CD4-positive, alpha-beta memory T cell (primary cell): Measurements from ENCODE around the gene SLC2A10. TPM values are rescaled to one million over a fixed set of nuclear protein-coding genes. Genes with fewer than 3 reads are reported as not detected.

Source experiments
- CTCF ChIA-PET: fragments of 350-600 bp; sonication (Branson Sonifier 250); formaldehyde crosslinking; loops from one replicate; lab custom pipeline; 2021; ENCODE audit warnings: inconsistent platforms; ENCODE audit not compliant: partially characterized antibody; lab: Charles Lee
- POLR2A ChIA-PET: fragments of 350-600 bp; sonication (Branson Sonifier 250); formaldehyde crosslinking; loops from one replicate; lab custom pipeline; 2021; ENCODE audit not compliant: partially characterized antibody; lab: Charles Lee
- DNase-seq, 5 donors: peaks; one replicate each; pipeline versions ENCODE4 v3.0.0 to v3.0.0-alpha.2; 2020 to 2022; ENCODE audit warnings: mixed read lengths in 1 of 5
- H3K27ac ChIP-seq: one replicate; pipeline ENCODE4 v1.7.0; 2013; ENCODE audit warnings: low read depth, low read length
- H3K27me3 ChIP-seq: 2 replicates; pipeline ENCODE4 v1.7.0; 2013; ENCODE audit warnings: mild to moderate bottlenecking, low read length, moderate library complexity; ENCODE audit not compliant: insufficient read depth
- H3K36me3 ChIP-seq: 2 replicates; pipeline ENCODE4 v1.7.0; 2013; ENCODE audit warnings: mild to moderate bottlenecking, low read length, moderate library complexity; ENCODE audit not compliant: insufficient read depth
- H3K4me1 ChIP-seq: 2 replicates; pipeline ENCODE4 v1.7.0; 2013; ENCODE audit warnings: mild to moderate bottlenecking, low read length, moderate library complexity; ENCODE audit not compliant: insufficient read depth
- H3K4me3 ChIP-seq, 2 donors: one replicate each; pipeline ENCODE4 v1.7.0; 2013; ENCODE audit warnings: low read length in 2 of 2, mild to moderate bottlenecking in 1 of 2
- H3K9me3 ChIP-seq, 2 donors: one replicate each; pipeline ENCODE4 v1.7.0; 2013; ENCODE audit warnings: low read length in 2 of 2, control low read depth in 1 of 2; ENCODE audit not compliant: control insufficient read depth in 1 of 2
- H3K27ac Mint-ChIP-seq, 7 donors: one replicate each; pipeline ENCODE4 v1.8.0; 2020 to 2021; ENCODE audit warnings: mixed read lengths in 7 of 7, mild to moderate bottlenecking in 6 of 7, inconsistent platforms in 3 of 7, moderate library complexity in 3 of 7
- H3K27me3 Mint-ChIP-seq, 2 donors: one replicate each; pipeline ENCODE4 v1.8.0; 2020 to 2021; ENCODE audit warnings: mixed read lengths in 2 of 2
- H3K36me3 Mint-ChIP-seq, 2 donors: one replicate each; pipeline ENCODE4 v1.8.0; 2020 to 2021; ENCODE audit warnings: mixed read lengths in 2 of 2, inconsistent platforms in 1 of 2, mild to moderate bottlenecking in 1 of 2
- H3K4me1 Mint-ChIP-seq, 4 donors: one replicate each; pipeline ENCODE4 v1.8.0; 2020 to 2021; ENCODE audit warnings: mixed read lengths in 4 of 4, mild to moderate bottlenecking in 1 of 4
- H3K4me3 Mint-ChIP-seq, 8 donors: one replicate each; pipeline ENCODE4 v1.8.0; 2020 to 2021; ENCODE audit warnings: mixed read lengths in 8 of 8, mild to moderate bottlenecking in 7 of 8, moderate library complexity in 6 of 8, inconsistent platforms in 3 of 8
- H3K9me3 Mint-ChIP-seq, 8 donors: one replicate each; pipeline ENCODE4 v1.8.0; 2020 to 2021; ENCODE audit warnings: mixed read lengths in 8 of 8, mild to moderate bottlenecking in 5 of 8, inconsistent platforms in 3 of 8, moderate library complexity in 1 of 8
- intact Hi-C: fragments of 100-400 bp; cut with micrococcal nuclease; formaldehyde crosslinking; loops from one replicate; pipeline ENCODE4 v1.15.1; 2023
- polyA plus RNA-seq, 2 donors: library from polyadenylated mRNA; unstranded; fragments of 300-500 nt; fragmentation: Illumina TruSeq; gene quantifications; one replicate each; pipeline ENCODE4 v1.2.3, GENCODE V29; 2021
- total RNA-seq, 2 experiments: library from RNA; stranded (reverse); gene quantifications; one replicate each; pipeline ENCODE4 v1.2.3, GENCODE V29; 2021

Gene SLC2A10
- total and polyA plus RNA-seq, 4 experiments from 2014 or later, result not detected

GRCh38 chr20:46735436-46735835, 26.0 kb downstream of the SLC2A10 start:
- no peaks in the 10 kb centered on the region for H3K4me1 Mint-ChIP-seq

GRCh38 chr20:46739431-46740213, 30.2 kb downstream of the SLC2A10 start:
- no peak overlapping the region for H3K4me3 Mint-ChIP-seq
- peaks cover 18 to 37% of the 10 kb centered on the region in 2 donors for H3K27me3 Mint-ChIP-seq
- no peaks in the 10 kb centered on the region for H3K4me1 Mint-ChIP-seq
- H3K9me3 ChIP-seq, result no peaks in the 10 kb centered on the region
- ChIA-PET CTCF (interaction anchor here (0.9 to 2.1 kb wide), 2 partner anchors 12 to 14 kb away, joined by 3 to 10 read pairs; no protein-coding TSS in a partner anchor), POLR2A (no interaction called here)
- H3K27ac Mint-ChIP-seq, result no peak overlapping the region
- intact Hi-C loops, result no loop called here
- no peak for DNase-seq
- no peaks in the 10 kb centered on the region for H3K36me3 Mint-ChIP-seq
- no peak overlapping the region for H3K27ac ChIP-seq
- H3K36me3 ChIP-seq, result no peaks in the 10 kb centered on the region
- no peak overlapping the region for H3K4me3 ChIP-seq
- peaks cover 0 to 3% (median 0%) of the 10 kb centered on the region in 8 donors for H3K9me3 Mint-ChIP-seq
- no peaks in the 10 kb centered on the region for H3K4me1 ChIP-seq
- H3K27me3 ChIP-seq, result peaks cover 5% of the 10 kb centered on the region

More at GRCh38 chr20:46735436-46735835, 26.0 kb downstream of the SLC2A10 start:
- Histone ChIP-seq H3K27ac (no peak overlapping the region), H3K9me3 (no peaks in the 10 kb centered on the region), H3K36me3 (no peaks in the 10 kb centered on the region), H3K27me3 (no peaks in the 10 kb centered on the region), H3K4me1 (no peaks in the 10 kb centered on the region), H3K4me3 (no peak overlapping the region)
- intact Hi-C loops, result no loop called here
- H3K9me3 Mint-ChIP-seq, result peaks cover 0 to 2% (median 0%) of the 10 kb centered on the region in 8 donors
- no peak overlapping the region for H3K27ac Mint-ChIP-seq
- CTCF ChIA-PET, result no interaction called here
- peaks cover 8 to 23% of the 10 kb centered on the region in 2 donors for H3K27me3 Mint-ChIP-seq
- H3K36me3 Mint-ChIP-seq, result no peaks in the 10 kb centered on the region
- H3K4me3 Mint-ChIP-seq, result no peak overlapping the region
- DNase-seq, result no peak
- POLR2A ChIA-PET, result no interaction called here

DNA sequence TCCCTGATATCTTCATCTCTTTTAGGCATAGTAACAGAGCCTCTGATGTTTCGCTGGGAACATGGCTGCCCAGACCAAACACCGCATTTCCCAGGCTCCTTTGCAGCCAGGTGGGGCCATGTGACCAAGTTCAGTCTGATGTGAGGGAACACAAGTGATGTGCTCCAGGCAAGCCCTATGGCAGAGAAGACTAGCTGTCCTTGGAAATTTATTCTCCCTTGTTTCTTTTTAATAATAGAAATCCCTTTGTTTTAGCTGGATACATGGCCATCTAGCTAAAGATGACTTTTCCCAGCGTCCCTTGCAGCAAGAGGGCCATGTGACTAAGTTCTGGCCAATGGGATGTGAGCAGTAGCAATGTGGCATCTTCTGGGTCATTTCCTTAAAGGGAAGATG, 30.8 kb downstream of the SLC2A10 start:
- H3K36me3 Mint-ChIP-seq, result no peaks in the 10 kb centered on the region
- Histone ChIP-seq H3K27me3 (peaks cover 5% of the 10 kb centered on the region), H3K36me3 (no peaks in the 10 kb centered on the region), H3K27ac (no peak overlapping the region), H3K9me3 (no peaks in the 10 kb centered on the region), H3K4me1 (no peaks in the 10 kb centered on the region), H3K4me3 (no peak overlapping the region)
- H3K4me1 Mint-ChIP-seq, result no peaks in the 10 kb centered on the region
- CTCF ChIA-PET, result interaction anchor here (0.9 to 2.1 kb wide), 2 partner anchors 11 to 13 kb away, joined by 3 to 10 read pairs; no protein-coding TSS in a partner anchor
- H3K4me3 Mint-ChIP-seq, result no peak overlapping the region
- H3K27me3 Mint-ChIP-seq, result peaks cover 19 to 39% of the 10 kb centered on the region in 2 donors
- POLR2A ChIA-PET, result no interaction called here
- no peak overlapping the region for H3K27ac Mint-ChIP-seq
- H3K9me3 Mint-ChIP-seq, result peaks cover 0 to 3% (median 0%) of the 10 kb centered on the region in 8 donors
- DNase-seq, result no peak
- intact Hi-C loops, result no loop called here

DNA sequence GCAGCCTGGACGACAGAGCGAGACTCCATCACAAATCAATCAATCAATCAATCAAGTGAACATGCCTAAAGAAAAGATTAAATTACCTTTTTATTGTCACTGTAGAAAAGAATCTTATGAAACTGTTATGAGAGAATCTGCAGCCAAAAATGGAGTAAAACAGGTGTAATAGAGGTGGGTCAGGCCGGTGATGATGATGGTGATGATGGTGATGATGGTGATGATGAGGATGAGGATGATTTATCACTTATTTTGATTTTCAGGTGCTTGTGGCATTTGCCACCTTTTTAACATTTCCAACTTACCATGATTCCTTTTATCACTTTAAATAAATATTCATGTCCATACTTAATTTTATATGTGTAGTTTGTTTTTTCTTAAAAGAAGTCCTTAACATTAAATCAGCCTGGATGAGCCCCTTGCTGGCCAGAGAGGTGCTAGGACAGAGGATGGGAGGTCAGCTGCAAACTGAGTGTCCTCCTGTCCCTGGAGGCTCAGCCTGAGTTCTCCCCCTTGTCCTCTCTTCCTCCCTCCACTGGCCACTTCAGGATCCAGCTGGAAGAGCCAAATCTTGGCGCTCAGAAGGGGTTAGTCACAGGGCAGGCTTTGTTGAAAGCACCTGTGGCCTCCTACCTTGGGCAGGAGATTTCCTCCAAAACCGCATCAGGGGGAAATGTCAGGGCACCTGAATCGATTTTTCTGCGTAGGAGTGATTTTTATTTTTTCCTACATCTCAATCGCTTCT, 32.6 kb downstream of the SLC2A10 start:
- Histone ChIP-seq H3K4me1 (no peaks in the 10 kb centered on the region), H3K4me3 (no peak overlapping the region), H3K36me3 (no peaks in the 10 kb centered on the region), H3K27me3 (peaks cover 5% of the 10 kb centered on the region), H3K27ac (no peak overlapping the region), H3K9me3 (no peaks in the 10 kb centered on the region)
- no peak overlapping the region for H3K4me3 Mint-ChIP-seq
- POLR2A ChIA-PET, result no interaction called here
- no peak for DNase-seq
- H3K36me3 Mint-ChIP-seq, result no peaks in the 10 kb centered on the region
- peaks cover 0 to 3% (median 0%) of the 10 kb centered on the region in 8 donors for H3K9me3 Mint-ChIP-seq
- intact Hi-C loops, result no loop called here
- H3K27ac Mint-ChIP-seq, result no peak overlapping the region
- CTCF ChIA-PET, result no interaction called here
- no peaks in the 10 kb centered on the region for H3K4me1 Mint-ChIP-seq
- peaks cover 27 to 41% of the 10 kb centered on the region in 2 donors for H3K27me3 Mint-ChIP-seq

DNA sequence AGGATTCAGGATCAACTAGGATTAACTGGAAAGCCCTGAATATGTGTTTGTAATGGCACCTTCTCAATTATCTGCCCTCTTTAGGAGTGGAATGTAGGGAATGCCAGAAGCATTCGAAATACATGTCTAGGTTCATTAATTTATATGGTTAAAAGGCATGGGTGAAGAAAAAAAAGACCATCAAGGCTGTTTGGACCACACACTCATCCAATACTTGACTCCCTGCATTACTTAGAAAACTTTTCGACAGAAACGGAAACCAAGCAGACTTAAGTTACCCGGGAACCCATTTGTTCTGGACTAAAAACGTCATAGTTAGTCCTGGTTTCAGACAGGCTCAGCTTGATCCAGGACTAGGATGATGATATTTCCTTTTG, 33.2 kb downstream of the SLC2A10 start:
- H3K9me3 ChIP-seq, result no peaks in the 10 kb centered on the region
- no peak overlapping the region for H3K27ac Mint-ChIP-seq
- DNase-seq, result no peak
- intact Hi-C loops, result no loop called here
- no peak overlapping the region for H3K4me3 ChIP-seq
- ChIA-PET POLR2A (no interaction called here), CTCF (no interaction called here)
- no peaks in the 10 kb centered on the region for H3K4me1 Mint-ChIP-seq
- H3K4me1 ChIP-seq, result no peaks in the 10 kb centered on the region
- H3K4me3 Mint-ChIP-seq, result no peak overlapping the region
- no peaks in the 10 kb centered on the region for H3K36me3 ChIP-seq
- no peaks in the 10 kb centered on the region for H3K36me3 Mint-ChIP-seq
- peaks cover 27 to 46% of the 10 kb centered on the region in 2 donors for H3K27me3 Mint-ChIP-seq
- peaks cover 5% of the 10 kb centered on the region for H3K27me3 ChIP-seq
- peaks cover 0 to 3% (median 0%) of the 10 kb centered on the region in 8 donors for H3K9me3 Mint-ChIP-seq
- H3K27ac ChIP-seq, result no peak overlapping the region

DNA sequence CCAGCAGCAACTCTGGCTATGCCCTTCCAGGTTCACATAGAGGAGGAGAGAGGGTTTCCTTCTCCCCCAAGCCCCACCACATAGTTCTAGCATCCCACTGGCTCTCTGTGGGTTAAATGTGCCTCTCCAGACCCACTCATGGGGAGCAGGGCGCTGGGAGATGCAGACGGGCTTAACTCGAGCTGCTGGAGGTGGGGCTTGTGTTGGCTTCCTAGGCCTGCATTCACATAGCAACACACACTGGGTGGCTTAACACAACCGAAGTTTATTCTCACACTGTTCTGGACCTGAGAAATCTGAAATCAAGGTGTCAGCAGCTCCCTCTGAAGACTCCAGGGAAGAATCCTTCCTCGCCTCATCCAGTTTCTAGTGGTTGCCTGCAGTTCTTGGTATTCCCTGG, 33.6 kb downstream of the SLC2A10 start:
- H3K9me3 ChIP-seq, result no peaks in the 10 kb centered on the region
- no peaks in the 10 kb centered on the region for H3K4me1 Mint-ChIP-seq
- H3K27ac ChIP-seq, result no peak overlapping the region
- H3K27ac Mint-ChIP-seq, result no peak overlapping the region
- no peak overlapping the region for H3K4me3 ChIP-seq
- ChIA-PET CTCF (no interaction called here), POLR2A (no interaction called here)
- intact Hi-C loops, result no loop called here
- H3K36me3 Mint-ChIP-seq, result no peaks in the 10 kb centered on the region
- peaks cover 5% of the 10 kb centered on the region for H3K27me3 ChIP-seq
- no peaks in the 10 kb centered on the region for H3K4me1 ChIP-seq
- H3K36me3 ChIP-seq, result no peaks in the 10 kb centered on the region
- peaks cover 27 to 49% of the 10 kb centered on the region in 2 donors for H3K27me3 Mint-ChIP-seq
- no peak for DNase-seq
- peaks cover 0 to 3% (median 0%) of the 10 kb centered on the region in 8 donors for H3K9me3 Mint-ChIP-seq
- H3K4me3 Mint-ChIP-seq, result no peak overlapping the region

DNA sequence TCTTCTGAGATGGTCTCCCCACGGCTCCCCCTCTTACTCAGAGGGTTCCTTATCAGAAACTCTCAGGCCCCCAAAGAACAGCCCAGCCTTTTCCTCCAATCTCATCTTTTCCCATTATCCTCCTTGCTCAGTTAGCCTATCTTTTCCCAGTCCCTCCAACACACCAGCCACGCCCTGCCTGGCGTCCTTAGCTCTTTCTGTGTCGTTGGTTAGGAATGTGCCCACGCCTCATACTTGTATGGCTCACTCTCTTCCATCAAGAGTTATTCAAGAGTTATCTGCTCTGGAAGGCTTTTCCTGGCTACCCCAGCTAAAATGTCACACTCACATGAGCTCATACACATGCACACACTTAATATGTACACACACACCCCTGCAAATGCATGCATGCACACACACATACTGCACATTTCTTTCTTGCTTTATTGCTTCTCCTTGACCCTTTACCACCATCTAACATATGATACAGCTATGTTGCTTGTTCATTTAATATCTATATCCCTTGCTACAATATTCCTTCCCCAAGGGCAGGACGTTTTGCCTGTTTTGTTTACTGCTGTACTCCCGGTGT, 37.6 kb downstream of the SLC2A10 start:
- H3K27ac Mint-ChIP-seq, result no peak overlapping the region
- H3K36me3 Mint-ChIP-seq, result no peaks in the 10 kb centered on the region
- H3K9me3 Mint-ChIP-seq, result peaks cover 0 to 3% (median 0%) of the 10 kb centered on the region in 8 donors
- H3K4me3 ChIP-seq, result no peak overlapping the region
- no peaks in the 10 kb centered on the region for H3K4me1 ChIP-seq
- DNase-seq, result no peak
- no peaks in the 10 kb centered on the region for H3K36me3 ChIP-seq
- H3K27me3 Mint-ChIP-seq, result peaks cover 33 to 53% of the 10 kb centered on the region in 2 donors
- no peaks in the 10 kb centered on the region for H3K9me3 ChIP-seq
- no peak overlapping the region for H3K27ac ChIP-seq
- H3K4me3 Mint-ChIP-seq, result no peak overlapping the region
- no peaks in the 10 kb centered on the region for H3K4me1 Mint-ChIP-seq
- peaks cover 5% of the 10 kb centered on the region for H3K27me3 ChIP-seq
- CTCF ChIA-PET, result interaction anchor here (1.2 kb wide), 1 partner anchor 11 kb away, joined by 7 read pairs; no protein-coding TSS in a partner anchor
- POLR2A ChIA-PET, result no interaction called here
- intact Hi-C loops, result no loop called here
